HG03039 (cell line): ENCODE measurements around the gene PPFIBP2.

Experiments used
- ATAC-seq: cut with Tn5 transposase; IDR thresholded peaks from one replicate; pipeline ENCODE4 v1.9.1; 2021; ENCODE audit warnings: mild to moderate bottlenecking, moderate library complexity; ENCODE audit not compliant: unreplicated experiment

The PPFIBP2 gene

DNA sequence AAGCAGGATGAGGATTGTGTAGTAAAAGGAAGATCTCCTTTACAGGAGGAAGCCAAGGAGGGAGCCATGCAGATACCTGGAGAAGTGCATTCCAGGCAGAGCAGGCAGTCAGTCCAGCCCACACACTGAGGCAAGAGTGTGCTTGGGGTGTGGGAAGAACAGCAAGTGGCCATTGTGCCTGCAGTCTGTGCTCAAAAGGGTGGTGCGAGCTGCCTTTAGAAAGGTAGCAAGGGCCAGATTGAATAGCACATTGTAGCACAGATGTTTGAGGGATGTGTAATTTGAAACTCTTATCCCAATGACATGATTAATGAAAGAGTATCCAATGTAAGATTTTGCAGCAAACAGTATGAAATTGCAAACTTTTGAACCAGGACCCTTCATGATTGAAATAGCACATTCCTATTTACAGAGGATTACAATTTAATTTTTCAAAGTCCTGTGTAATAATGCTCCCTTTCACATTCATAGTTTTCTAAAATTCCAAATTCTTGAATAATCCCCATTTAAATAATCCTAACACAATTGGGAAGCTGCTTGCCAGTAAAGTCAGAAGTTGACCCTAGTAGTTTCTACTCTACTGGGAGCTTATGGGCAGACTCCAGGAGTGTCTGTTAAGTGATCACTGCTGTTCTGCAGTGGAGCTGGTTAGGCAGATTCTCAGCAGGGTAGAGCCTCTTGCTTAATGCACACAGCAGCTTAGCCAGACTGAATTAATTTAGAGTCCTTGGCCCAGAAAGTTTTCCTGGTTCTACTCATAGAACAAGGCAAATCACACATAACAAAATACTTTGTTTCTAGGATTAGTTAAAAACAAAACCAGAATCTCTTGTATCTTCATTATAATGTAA lies 81.4 kb downstream of the PPFIBP2 start:
- no peak for ATAC-seq

DNA sequence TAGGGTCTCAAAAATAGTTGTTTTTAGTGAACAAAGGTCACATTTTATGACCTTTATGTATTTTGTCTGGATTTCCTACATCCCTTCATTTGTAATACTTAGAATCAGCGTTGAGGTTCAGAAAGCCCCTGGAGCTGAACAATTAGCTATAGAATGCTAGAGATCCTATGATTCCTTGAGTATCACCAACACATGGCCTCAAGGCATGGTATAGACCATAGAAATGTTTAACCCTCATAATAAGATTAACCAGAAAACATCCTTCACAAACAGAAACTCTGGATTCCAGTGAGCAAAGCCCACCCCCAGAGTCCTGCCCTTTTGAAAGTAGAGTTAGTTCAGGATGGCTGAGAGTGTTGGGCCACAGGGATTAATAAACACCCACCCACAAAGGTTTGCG lies 82.2 kb downstream of the PPFIBP2 start:
- no peak for ATAC-seq

DNA sequence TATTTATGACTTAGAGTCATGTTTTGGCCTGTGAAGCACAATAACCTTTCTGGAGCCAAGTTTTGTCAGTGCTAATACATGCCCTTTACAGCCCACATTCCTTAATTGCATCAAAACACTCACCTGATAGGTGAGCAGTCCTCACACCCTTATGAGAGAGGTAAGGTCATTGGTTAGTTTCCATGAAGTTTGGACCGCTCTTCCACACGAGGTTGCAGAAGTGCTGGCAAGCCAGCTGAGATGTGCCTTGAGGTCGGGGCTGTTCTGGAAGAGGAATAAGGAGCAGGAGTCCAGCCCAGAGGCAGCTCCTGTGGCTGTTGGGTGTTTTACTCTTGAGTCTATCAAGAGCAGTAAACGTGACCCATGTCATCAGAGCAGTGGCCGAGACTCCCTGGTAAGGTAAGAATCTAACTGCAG lies 83.2 kb downstream of the PPFIBP2 start:
- no peak for ATAC-seq

DNA sequence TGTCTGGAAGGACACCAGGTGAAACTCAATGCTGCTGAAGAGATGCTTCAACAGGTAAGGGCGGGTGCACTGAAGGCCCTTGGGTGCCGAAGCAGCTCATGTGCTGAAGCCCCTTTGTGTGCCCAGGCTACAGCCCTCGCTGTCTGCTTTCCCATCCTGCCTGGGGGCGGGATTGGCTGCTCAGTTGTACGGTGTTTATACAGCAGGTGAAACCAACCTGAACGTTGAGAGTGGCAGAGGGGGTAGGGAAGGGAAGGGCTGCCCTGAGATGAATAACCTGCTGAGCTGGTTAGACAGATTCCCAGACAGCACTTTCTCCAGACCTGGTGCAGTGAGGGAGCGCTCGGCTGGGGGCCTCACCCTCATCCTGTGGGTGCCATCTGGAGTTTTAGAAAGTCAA lies 83.8 kb downstream of the PPFIBP2 start:
- ATAC-seq: no peak

DNA sequence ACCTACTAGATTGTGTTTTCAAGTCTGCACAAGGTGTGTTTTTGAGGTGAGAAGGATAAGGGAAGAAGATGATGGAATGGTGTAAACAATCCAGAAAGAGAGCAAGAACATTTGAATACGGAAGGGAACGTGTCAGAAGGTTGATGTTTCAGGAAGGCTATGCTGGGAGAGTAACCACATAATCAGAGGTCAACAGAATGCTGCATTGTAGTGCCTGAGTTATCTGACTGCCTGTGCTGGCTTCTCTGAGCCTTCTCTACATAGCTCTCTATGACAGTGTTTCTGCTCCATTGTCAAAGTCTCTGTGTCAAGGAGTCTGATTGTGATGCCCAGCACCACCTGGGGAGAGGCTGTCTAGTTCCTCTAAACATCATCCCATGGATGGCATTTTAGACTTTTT lies 85.4 kb downstream of the PPFIBP2 start:
- no peak for ATAC-seq

DNA sequence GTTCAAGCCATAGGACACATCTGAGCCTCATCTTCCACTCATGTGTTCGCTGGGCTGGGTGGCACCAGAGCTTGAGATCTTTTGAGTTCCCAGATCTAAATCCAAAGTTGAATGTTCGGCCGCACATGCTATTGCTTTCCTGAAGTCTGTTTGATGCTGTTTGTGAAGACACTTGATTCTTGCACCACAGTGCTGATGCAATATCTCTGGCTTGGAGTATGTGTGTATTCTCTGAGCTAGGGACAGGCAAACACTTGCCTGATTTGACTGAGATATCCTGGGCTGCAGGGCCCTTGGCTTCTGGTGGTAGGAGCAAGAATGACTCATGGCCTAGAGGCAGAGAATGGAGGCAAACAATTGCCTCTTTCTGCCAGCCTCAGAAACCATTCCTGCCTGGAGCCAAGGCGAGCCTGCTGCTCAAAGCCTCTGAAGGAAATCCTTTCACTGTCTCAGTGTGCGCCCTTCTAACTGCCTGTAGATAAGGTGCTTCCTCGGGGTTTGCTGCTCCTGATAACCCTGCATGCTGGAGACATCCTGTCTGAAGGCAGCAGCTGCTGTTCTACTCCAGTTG lies 86.5 kb downstream of the PPFIBP2 start:
- ATAC-seq: no peak

DNA sequence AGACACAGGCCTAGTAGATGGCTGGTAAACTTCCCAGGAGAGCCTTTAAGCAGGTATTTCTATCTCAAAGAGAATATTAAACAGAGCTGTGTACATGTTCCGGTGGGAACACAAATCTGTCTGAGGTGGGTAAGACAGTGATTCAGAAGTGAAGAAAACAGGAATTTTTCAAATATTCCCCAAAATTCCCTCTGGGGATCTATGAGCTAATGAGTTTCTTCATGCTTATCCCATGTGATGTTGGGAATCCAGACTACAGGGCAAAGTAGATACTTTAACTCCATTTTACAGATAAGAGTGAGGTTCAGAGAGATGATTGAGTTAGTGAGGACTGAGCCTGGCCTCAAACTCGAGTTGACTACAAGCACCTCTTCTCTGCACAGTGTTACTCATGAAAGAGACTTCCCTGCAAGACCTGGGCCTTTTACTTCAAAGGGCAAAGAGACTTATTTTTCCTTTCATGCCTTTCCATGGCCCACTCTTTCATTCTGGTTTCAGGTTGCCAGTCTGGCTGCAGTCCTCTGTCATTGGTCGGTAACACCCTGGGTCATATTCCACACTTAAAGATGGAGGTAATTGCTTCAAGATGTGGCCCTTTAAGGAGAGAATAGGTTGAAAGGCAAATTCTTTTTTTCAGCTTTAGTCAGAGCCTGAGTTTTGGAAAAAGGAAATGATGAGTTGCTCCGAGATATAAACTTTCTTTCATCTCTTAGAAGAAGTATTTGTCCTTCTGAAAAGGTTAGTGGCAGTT lies 89.4 kb downstream of the PPFIBP2 start:
- ATAC-seq: no peak

DNA sequence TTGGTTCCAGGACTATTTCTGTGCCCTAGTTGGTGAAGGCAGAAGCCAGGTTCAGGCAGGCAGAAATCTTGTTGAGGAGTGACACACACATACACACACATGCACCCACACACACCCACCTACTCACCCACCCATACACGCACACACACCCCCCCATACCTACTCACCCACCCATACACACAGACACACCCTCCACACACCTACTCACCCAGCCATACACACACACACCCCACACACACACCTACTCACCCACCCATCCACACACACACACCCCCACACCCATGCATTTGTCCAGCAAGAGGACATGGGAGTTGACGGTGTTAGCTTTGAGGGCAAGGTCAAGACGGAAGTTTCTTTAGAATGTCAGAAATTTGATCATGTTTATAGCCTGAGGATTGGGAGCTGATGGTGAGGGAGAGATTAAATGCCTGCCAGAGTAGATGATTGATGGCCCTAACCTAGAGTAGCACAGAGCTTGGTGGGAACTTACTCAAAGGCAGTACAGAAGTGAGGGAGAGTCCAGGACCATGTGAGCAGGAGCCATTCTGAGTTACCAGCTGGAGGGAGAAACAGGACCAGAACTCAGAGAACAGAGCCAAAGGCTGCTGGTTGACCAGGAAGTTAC lies 90.6 kb downstream of the PPFIBP2 start:
- no peak for ATAC-seq

DNA sequence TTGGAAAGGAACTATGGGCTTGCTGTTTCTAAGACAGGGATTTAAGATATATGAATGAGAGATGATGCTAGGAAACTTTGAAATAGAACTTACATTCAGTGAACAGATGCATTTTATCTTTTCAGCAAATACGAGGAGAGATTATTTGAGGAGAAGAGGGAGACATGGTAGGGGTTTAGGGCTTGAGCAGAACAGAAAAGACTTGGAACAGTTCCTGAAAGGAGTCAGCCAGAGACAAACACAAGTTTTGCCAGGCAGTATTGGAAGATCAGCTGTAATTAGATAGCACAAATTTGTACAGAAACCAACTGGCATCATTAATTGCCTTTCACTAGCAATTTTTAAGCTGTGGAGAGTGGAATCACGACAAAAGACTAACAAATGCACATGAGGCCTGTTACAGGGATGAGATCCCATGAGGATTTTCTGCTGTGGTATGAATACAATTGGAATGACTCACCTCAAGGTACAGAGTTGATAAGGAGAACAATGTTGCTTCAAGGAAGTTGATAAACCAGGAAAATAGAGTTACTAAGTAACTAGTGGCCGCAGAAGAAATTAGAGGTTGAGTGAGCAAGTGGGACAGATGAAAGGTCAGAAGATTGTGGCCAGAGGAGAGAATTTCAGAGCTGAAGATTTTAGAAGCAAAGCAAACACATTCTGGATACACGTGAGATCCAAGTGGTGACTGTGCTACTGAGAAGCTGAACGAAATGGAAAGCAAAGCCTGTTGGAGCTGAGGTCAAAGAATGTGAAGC lies 91.6 kb downstream of the PPFIBP2 start:
- ATAC-seq: no peak

DNA sequence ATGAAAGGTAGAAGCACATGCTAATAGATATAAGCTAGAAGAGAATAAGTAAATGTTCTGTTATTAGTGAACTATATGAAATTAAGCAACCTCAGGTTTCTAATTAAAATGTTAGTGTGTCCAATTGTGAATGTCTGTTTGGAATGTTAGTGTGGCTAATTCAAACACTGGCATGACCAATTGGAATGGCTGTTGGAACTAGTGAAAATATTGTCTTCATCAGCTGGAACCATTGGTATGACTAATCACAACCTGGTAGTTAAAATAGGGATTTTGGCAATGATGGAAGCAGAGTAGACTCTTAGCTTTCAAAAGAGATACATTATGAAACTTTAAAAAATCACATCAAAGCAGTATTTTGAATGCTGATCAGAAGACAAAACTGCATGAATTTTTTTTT lies 92.7 kb downstream of the PPFIBP2 start:
- no peak for ATAC-seq

DNA sequence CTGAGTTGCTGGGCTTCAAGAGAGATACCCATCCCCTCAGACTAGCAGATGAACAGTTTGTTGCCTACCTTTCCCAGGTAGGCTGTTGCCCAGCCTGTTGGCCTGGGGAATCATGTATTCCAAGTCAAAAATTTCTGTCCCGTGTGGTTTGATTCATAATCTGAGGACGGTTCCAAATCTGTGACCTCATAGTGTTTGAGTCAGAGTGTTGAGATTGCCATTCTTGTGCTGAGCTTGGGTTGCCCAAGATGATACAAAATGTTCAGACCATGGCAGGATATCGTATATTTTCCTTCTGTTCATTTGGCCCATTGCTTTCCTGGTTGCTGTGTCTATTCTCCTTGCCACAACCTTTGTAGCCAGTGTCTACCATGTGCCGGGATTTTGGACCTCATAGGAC lies 95.2 kb downstream of the PPFIBP2 start:
- ATAC-seq: no peak

DNA sequence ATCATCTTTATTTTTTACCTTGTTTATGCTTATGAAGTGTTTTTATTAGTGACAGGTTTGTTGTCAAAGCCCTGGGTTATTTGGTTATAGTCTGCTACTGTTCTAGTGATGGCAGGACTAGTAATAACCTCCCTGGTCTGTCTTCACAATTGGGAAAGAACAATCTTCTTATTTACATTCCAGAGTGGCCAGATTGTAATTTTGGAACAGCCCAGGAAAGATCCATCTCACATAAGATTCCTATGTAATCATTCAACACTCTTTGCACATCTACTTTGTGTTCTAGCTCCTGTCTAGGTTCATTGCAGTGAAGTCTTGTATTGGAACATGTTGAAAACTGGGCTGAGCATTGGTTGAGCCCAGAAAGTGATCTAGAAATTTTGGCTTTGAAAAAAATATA lies 95.7 kb downstream of the PPFIBP2 start:
- no peak for ATAC-seq

DNA sequence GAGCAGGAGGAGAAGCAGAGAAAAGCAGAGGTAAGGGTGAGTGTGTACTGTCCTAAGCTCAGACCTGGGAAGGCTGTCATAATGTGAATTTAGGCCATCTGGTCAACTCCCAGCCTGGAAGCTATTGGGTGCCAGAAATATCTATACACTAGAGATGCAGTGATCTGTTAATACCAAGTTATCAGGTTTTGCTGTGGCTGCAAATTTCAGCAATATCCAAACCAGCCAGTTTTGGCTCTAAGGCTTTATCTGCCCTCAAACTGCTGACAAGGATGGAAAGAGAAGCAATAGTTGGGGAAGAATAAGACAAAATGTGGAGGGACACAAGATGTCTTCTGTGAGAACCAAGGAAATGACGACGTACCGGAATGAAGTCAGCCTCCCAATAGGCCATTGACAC lies 96.6 kb downstream of the PPFIBP2 start:
- ATAC-seq: no peak

DNA sequence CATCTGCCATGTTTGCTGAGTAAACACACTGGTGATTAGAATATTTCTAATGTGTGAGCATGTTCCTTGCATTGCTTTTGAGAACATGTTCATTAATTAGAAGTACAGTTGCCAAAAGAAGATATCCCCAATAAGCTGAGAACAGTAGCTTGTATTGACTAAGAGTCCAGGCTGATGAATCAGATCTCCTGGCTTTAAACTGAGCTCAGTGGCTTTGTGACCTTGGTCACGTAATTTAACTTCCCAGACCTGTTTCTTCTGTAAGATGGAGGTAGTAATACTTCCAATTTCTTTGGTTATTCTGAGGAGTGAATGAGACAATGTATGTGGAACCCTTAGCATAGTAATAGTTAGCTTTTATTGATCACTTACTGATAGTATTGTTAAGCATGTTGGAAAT lies 97.6 kb downstream of the PPFIBP2 start:
- ATAC-seq: no peak

DNA sequence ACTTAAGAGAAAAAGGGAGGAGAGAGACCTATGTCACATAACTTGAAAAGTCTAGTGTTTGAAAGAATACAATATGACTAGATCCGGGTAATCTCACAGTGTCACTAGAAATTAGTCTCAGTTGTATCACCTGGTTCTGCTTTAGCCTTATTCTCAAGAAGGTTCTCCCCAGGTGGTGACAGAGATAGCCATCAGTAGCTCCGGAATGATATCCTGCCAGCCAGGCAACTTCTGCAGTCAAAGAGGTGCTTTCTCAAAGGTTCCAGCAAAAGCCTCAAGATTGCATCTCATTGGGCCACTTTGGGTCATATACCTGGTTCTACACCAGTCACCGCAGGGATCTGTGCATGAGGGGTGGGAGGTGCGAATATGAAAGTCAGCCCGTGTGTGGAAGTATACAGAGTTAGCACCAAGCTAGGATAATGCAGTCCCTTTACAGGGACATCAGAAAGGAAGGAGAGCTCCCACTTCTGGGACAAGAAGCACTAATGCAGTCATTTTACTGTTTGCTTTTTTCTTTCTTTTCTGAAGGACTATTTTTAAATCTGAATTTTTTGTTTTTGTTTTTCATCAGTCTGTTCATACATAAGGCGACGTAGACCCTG lies 98.4 kb downstream of the PPFIBP2 start:
- no peak for ATAC-seq

DNA sequence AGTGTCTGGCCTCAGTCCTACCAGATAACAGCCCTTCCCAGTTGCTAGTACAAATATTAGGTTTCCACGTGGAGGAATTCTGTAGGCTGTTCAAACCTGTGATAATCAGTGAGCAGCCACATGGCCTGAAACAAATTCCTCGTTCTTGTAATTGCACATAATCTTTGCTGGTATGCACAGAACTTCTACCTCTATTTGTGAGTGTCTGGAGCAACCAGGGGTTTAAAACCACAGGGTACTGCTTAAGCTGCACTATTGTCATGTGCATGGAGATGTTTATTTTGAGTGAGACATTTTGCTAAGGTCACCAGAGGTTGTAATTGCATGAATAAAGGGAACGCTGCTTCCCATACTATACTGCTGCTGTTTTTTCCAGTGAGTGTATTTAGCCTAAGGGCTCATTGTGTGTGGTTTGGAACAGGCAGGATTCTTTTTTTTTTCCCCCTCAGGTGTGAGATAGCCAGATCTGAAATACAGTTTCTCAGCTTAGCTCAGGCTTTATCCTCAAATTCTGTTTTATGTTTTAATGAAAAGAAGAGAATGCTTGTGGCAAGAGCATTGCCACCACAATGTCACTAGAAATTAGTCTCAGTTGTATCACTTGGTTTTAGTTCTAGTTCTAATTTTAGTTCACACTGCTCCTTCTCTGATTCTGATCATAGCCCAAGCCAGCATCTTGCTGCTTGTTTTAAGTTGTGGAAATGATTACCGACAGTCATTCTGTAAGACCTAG lies 99.0 kb downstream of the PPFIBP2 start:
- no peak for ATAC-seq

DNA sequence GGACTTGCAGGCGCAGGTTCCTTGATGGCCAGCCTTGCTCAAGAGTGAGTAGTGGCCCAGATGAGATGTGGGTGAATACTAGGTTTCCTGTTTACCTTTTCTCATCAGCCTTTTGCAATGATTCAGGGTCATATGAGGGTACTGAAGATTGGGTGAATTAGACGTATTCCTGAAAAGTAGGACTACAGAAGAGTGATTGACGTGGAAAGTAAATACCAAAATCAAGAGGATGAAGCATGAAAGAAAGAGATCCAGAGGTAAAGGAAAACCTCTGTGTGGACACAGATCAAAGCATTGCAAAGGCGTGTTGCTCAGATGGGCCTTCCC lies 99.6 kb downstream of the PPFIBP2 start:
- no peak for ATAC-seq

DNA sequence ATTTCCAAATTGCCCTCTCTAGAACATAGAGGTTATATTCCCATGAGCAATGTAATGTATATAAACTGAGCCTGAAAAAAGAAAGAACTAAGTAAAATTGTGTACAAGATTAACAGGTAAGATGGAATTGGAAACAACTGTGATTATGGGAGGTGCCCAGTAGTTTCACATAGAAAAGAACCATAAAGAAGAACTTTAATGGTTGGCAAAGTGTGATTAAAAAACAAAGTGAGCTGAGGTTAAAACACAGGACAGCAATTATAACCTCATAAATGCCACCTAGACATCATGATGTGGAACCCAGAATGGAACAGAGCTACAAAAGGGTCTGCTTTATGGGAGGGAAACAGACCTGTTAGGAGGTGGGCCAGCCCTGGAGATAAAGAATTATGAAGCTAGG lies 100.9 kb downstream of the PPFIBP2 start:
- ATAC-seq: no peak

DNA sequence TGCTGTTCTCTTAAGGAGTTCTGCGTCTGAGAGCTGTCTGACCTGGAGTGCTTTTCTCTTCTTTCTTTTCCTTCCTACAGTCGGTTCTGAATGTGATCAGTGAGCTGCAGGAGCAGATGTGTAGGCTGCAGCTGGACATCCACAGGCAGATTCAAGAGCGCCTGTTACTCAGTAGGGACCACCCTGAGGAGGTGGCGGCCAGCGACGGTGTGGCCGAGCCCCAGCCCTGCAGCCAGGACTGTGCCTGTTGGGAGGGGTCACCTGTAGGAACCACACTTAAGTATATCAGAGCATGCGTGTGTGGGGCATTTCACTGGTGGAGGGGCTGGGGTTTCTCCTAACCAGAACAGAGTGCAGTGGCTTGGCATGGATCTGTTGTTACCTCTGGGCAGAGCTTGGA lies 103.2 kb downstream of the PPFIBP2 start:
- ATAC-seq: no peak

DNA sequence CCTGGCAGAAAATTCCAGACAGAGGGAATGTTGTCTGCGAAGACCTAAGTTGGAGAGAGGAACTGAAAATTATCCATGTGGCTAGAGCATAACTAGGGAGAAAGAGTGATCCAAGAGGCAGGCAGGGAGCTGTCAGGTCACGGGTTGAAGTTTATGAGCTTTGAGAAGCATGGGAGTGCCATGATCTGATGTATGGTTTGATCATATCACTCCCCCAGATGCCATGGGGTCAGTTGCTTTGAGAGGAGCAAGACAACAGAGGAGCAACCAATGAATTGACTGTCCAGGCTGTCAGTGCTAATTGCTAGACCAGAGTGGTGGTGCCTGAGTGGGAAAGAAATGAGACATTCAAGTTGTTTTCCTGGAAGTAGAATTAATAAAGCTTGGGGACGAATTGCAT lies 105.5 kb downstream of the PPFIBP2 start:
- ATAC-seq: no peak
